Activated CD4-positive, alpha-beta T cell treated with anti-CD3 and anti-CD28 coated beads, Interleukin-2, amount 50 U/mL, for 1 hour (primary cell): ENCODE measurements around the gene DENND1A.
"Not testable (repeated sequence)": the region's sequence is repeated elsewhere in the genome, so short reads cannot be mapped to it uniquely, and the experiment has no call there.

Source experiments
- DNase-seq: peaks from one replicate; pipeline ENCODE4 v3.0.0-alpha.2; 2020

Gene DENND1A

GRCh38 chr9:123947326-123947725, 17.4 kb upstream of the DENND1A start:
- no peak for DNase-seq

- DNase-seq, result no peak
Measured at GRCh38 chr9:123946101-123946821, 16.3 kb upstream of the DENND1A start.

- no peak for DNase-seq
Measured at GRCh38 chr9:123945532-123945931, 15.6 kb upstream of the DENND1A start.

GRCh38 chr9:123944464-123944863, 14.5 kb upstream of the DENND1A start:
- DNase-seq, result not testable (repeated sequence)

- DNase-seq, result no peak
Measured at GRCh38 chr9:123943671-123944070, 13.7 kb upstream of the DENND1A start.

- DNase-seq, result no peak
Measured at GRCh38 chr9:123942542-123942941, 12.6 kb upstream of the DENND1A start.

- no peak for DNase-seq
Measured at GRCh38 chr9:123941524-123942070, 11.7 kb upstream of the DENND1A start.

- DNase-seq, result no peak
Measured at GRCh38 chr9:123940721-123941523, 11.0 kb upstream of the DENND1A start.

- no peak for DNase-seq
Measured at GRCh38 chr9:123938401-123938800, 8.5 kb upstream of the DENND1A start.

GRCh38 chr9:123936575-123936974, 6.6 kb upstream of the DENND1A start:
- DNase-seq, result not testable (repeated sequence)

GRCh38 chr9:123933440-123934212, 3.7 kb upstream of the DENND1A start:
- no peak for DNase-seq

GRCh38 chr9:123929177-123929869, 603 bp downstream of the DENND1A start:
- no peak for DNase-seq

GRCh38 chr9:123928533-123929176, 1.3 kb downstream of the DENND1A start:
- no peak for DNase-seq

- DNase-seq, result no peak
Measured at GRCh38 chr9:123927625-123928532, 2.0 kb downstream of the DENND1A start.

GRCh38 chr9:123926941-123927340, 3.0 kb downstream of the DENND1A start:
- no peak for DNase-seq

- no peak for DNase-seq
Measured at GRCh38 chr9:123925819-123926218, 4.1 kb downstream of the DENND1A start.

- DNase-seq, result no peak
Measured at GRCh38 chr9:123925161-123925560, 4.8 kb downstream of the DENND1A start.

GRCh38 chr9:123924727-123925126, 5.2 kb downstream of the DENND1A start:
- no peak for DNase-seq

GRCh38 chr9:123923884-123924283, 6.0 kb downstream of the DENND1A start:
- DNase-seq, result no peak

- no peak for DNase-seq
Measured at GRCh38 chr9:123923377-123923776, 6.5 kb downstream of the DENND1A start.

- DNase-seq, result no peak
Measured at GRCh38 chr9:123922911-123923310, 7.0 kb downstream of the DENND1A start.
